RWPE1 (cell line): ENCODE measurements around the gene LPCAT3.
A peak's percentile ranks its signal among the peaks of the same experiment; 100 is the strongest.

Source experiments
- CTCF ChIA-PET: fragments of 350-600 bp; sonication (Branson Sonifier 250); formaldehyde crosslinking; extraction: SDS; loops from one replicate; lab custom pipeline; 2021; lab: Yijun Ruan, JAX
- POLR2A ChIA-PET: fragments of 400-600 bp; formaldehyde crosslinking; extraction: SDS; loops from one replicate; lab custom pipeline; 2020; ENCODE audit warnings: antibody characterized with exemption; ENCODE audit not compliant: low non-redundant PET; lab: Yijun Ruan, JAX
- DNase-seq: peaks from one replicate; pipeline ENCODE4 v3.0.0; 2012; ENCODE audit warnings: low spot score
- H3K27ac ChIP-seq: fragments of 450-650 bp; 2 replicates; pipeline ENCODE4 v1.5.1; 2017
- CTCF ChIP-seq: fragments of 450-650 bp; conservative IDR thresholded peaks from 2 replicates; pipeline ENCODE4 v1.5.1; 2017; ENCODE audit warnings: low read depth, mild to moderate bottlenecking

LPCAT3 gene

DNA sequence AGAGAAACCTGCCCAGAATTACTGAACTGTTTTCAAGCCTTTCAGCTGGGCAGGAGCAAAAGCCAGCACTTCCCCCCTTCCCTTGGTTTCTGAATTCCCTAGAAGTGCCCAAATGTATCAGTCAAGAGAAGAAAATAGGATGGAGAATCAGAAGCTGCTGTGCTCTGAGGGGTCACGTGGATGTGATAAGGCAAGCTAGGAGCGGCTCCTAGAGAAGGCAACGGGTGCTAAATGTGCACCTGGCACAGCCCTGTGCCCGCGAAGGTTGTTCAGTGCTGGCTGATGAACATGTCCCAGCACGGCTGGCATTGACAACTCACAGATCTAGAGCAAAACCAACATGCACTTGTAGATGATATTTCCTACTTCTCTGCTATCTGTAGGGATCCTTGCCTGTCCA, 39.3 kb downstream of the LPCAT3 start:
- no peak for DNase-seq
- TF ChIP-seq CTCF: no peak
- POLR2A ChIA-PET: no interaction called here
- peak overlapping the region; percentile 62 for H3K27ac ChIP-seq
- CTCF ChIA-PET: no interaction called here

DNA sequence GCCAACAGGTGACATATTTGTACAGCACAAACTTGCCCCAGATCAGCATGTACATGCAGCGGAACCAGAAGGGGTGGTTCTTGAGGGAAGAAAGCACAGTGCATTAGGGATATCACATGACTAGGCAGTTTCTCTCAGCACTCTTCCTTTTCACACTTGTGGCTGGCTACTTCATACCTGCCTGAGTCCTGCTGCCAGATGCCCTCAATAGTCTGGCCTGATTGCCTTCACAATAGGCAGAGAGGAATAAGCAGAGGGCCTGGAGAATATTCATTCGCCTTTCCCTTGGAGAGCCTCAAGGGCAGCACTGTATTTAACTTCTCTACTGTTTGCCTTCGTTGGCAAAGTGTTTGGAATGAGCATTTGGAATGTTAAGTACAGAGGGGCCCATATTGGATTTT, 39.7 kb downstream of the LPCAT3 start:
- CTCF ChIA-PET: interaction anchor here (1.1 kb wide), 1 partner anchor 106 kb away, joined by 8 read pairs; no protein-coding TSS in a partner anchor

DNA sequence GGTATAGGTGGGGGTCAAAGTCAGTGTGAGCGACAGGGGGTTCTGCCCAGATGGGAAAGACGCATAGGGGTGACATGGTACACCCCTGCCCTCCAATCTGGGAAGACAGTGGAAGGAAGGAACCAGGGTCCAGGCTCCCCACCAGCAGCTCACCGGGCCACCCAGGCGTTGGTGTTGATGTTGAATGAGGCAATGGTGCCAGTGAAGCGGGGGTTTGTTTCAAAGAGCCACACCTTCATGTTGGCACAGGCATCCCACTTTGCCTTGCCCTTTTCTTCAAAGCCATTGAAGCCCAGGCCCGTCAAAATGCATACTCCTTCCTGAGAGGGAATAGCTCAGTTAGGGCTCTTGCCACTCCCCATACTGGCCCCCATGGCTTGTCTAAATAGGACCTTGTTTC, 40.1 kb downstream of the LPCAT3 start:
- no peak for DNase-seq
- POLR2A ChIA-PET: interaction anchor here (0.7 kb wide), 1 partner anchor 8 kb away, joined by 16 read pairs; no protein-coding TSS in a partner anchor
- no peak for TF ChIP-seq CTCF
- CTCF ChIA-PET: interaction anchor here (1.1 kb wide), 1 partner anchor 106 kb away, joined by 8 read pairs; no protein-coding TSS in a partner anchor
- peak overlapping the region; percentile 62 for H3K27ac ChIP-seq

More for the DNA sequence above, 39.7 kb downstream of the LPCAT3 start:
- no peak for TF ChIP-seq CTCF
- DNase-seq: no peak
- H3K27ac ChIP-seq: peak overlapping the region; percentile 62
- POLR2A ChIA-PET: no interaction called here

- CTCF ChIA-PET: interaction anchor here (0.9 to 1.1 kb wide), 2 partner anchors 41 to 105 kb away, joined by 3 to 8 read pairs; partner anchors contain the start of gene LPCAT3
These were observed 40.6 kb downstream of the LPCAT3 start for GRCh38 chr12:6977653-6978052.

GRCh38 chr12:6975297-6976032, 42.8 kb downstream of the LPCAT3 start:
- H3K27ac ChIP-seq: no peak overlapping the region
- no peak for TF ChIP-seq CTCF
- ChIA-PET POLR2A (interaction anchor here (0.5 kb wide), 1 partner anchor 8 kb away, joined by 3 read pairs; no protein-coding TSS in a partner anchor), CTCF (interaction anchor here (1.3 kb wide), 1 partner anchor 37 kb away, joined by 3 read pairs; no protein-coding TSS in a partner anchor)
- DNase-seq: no peak

More at GRCh38 chr12:6977653-6978052, 40.6 kb downstream of the LPCAT3 start:
- no peak for TF ChIP-seq CTCF
- H3K27ac ChIP-seq: peak overlapping the region; percentile 62; the same call in 1 of the 2 replicates
- POLR2A ChIA-PET: interaction anchor here (0.7 kb wide), 1 partner anchor 9 kb away, joined by 16 read pairs; no protein-coding TSS in a partner anchor
- DNase-seq: no peak

DNA sequence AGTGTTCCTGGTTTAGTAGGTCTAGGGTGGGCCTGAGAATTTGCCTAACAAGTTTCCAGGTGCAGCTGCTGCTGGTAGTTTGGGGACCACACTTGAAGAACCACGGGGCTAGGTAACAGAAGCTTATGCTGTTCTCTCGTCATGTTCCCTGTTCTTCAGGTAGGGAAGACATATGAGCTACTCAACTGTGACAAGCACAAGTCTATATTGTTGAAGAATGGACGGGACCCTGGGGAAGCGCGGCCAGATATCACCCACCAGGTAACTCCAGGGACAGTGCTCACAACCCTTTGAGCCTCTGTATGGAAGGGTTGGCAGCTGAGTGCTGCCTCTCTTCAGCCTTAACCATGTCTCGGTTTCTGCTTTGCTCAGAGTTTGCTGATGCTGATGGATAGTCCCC, 44.1 kb downstream of the LPCAT3 start:
- no peak for TF ChIP-seq CTCF
- POLR2A ChIA-PET: no interaction called here
- CTCF ChIA-PET: no interaction called here

More for the DNA sequence above, 44.1 kb downstream of the LPCAT3 start:
- H3K27ac ChIP-seq: 0 out of 2 replicates have a peak overlapping the region, but pooled peaks have one; percentile 8
- no peak for DNase-seq
